GM23338 (cell line): ENCODE results near the gene NAT14. TPM values are rescaled to one million over a fixed set of nuclear protein-coding genes. Genes with fewer than 3 reads are reported as not detected.

Source experiments
- ATAC-seq: fragments of 200-7000 bp; cut with Tn5 transposase; 3 replicates; pipeline ENCODE4 v1.9.1; 2020
- DNase-seq: peaks from one replicate; pipeline ENCODE4 v3.0.0-alpha.2; 2015; ENCODE audit warnings: low spot score
- H2AFZ ChIP-seq: fragments of 200-600 bp; sonication (generic); 2 replicates; pipeline ENCODE4 v1.8.0; 2016; ENCODE audit warnings: antibody characterized with exemption, mild to moderate bottlenecking, moderate library complexity
- H3F3A ChIP-seq: fragments of 200-600 bp; sonication (generic); replicated peaks from 2 replicates; pipeline ENCODE4 v1.8.0; 2017; ENCODE audit warnings: antibody characterized with exemption, mixed run types, low read depth
- H3K27ac ChIP-seq: fragments of 200-600 bp; sonication (generic); 2 replicates; pipeline ENCODE4 v1.6.1; 2016; ENCODE audit warnings: low read depth
- H3K27me3 ChIP-seq: fragments of 200-600 bp; sonication (generic); 2 replicates; pipeline ENCODE4 v1.8.0; 2016; ENCODE audit warnings: mild to moderate bottlenecking, mixed run types, moderate library complexity; ENCODE audit not compliant: insufficient read depth
- H3K36me3 ChIP-seq: fragments of 200-600 bp; sonication (generic); 2 replicates; pipeline ENCODE4 v1.8.0; 2016; ENCODE audit warnings: mild to moderate bottlenecking; ENCODE audit not compliant: insufficient read depth
- H3K4me1 ChIP-seq: fragments of 200-600 bp; sonication (generic); 2 replicates; pipeline ENCODE4 v1.8.0; 2016; ENCODE audit warnings: mild to moderate bottlenecking, moderate library complexity; ENCODE audit not compliant: insufficient read depth
- H3K4me2 ChIP-seq: fragments of 200-600 bp; sonication (generic); 2 replicates; pipeline ENCODE4 v1.7.1; 2017; ENCODE audit warnings: mixed run types
- H3K4me3 ChIP-seq: fragments of 200-600 bp; sonication (generic); 2 replicates; pipeline ENCODE4 v1.6.1; 2016; ENCODE audit warnings: mixed run types
- H3K79me2 ChIP-seq: fragments of 200-600 bp; sonication (generic); replicated peaks from 2 replicates; pipeline ENCODE4 v1.8.0; 2017; ENCODE audit warnings: mild to moderate bottlenecking; ENCODE audit not compliant: insufficient read depth
- H3K9me2 ChIP-seq: fragments of 200-600 bp; sonication (generic); 2 replicates; pipeline ENCODE4 v1.8.0; 2017; ENCODE audit not compliant: insufficient read depth
- H4K20me1 ChIP-seq: fragments of 200-600 bp; sonication (generic); replicated peaks from 2 replicates; pipeline ENCODE4 v1.8.0; 2017; ENCODE audit warnings: mild to moderate bottlenecking; ENCODE audit not compliant: insufficient read depth
- H3K27ac Mint-ChIP-seq: 2 replicates; pipeline ENCODE4 v1.8.0; 2020; ENCODE audit warnings: inconsistent platforms, mild to moderate bottlenecking, moderate library complexity, mixed read lengths
- H3K27me3 Mint-ChIP-seq: 3 replicates; pipeline ENCODE4 v1.8.0; 2022; ENCODE audit warnings: low read depth, mild to moderate bottlenecking, moderate library complexity, mixed read lengths, inconsistent platforms; ENCODE audit not compliant: insufficient read depth, poor library complexity
- H3K36me3 Mint-ChIP-seq: 3 replicates; pipeline ENCODE4 v1.8.0; 2021; ENCODE audit warnings: low read depth, mild to moderate bottlenecking, inconsistent platforms, moderate library complexity, mixed read lengths
- H3K4me1 Mint-ChIP-seq: 3 replicates; pipeline ENCODE4 v1.8.0; 2020; ENCODE audit warnings: mild to moderate bottlenecking, inconsistent platforms, mixed read lengths
- H3K4me3 Mint-ChIP-seq: 3 replicates; pipeline ENCODE4 v1.8.0; 2021; ENCODE audit warnings: moderate library complexity, mild to moderate bottlenecking, inconsistent platforms, mixed read lengths
- H3K9me3 Mint-ChIP-seq: 3 replicates; pipeline ENCODE4 v1.8.0; 2020; ENCODE audit warnings: moderate library complexity, mild to moderate bottlenecking, inconsistent platforms, mixed read lengths
- CREB1 ChIP-seq: fragments of 250-450 bp; sonication (Bioruptor Pico); IDR thresholded peaks from 2 replicates; pipeline ENCODE4 v1.5.0; 2020; ENCODE audit warnings: low read depth, mild to moderate bottlenecking, moderate library complexity
- CTCF ChIP-seq, 2 experiments: fragments of 200-600 bp in 1 of 2; sonication (generic) in 1 of 2; conservative IDR thresholded peaks; 2 replicates each; pipeline versions ENCODE4 v1.5.1 to v1.6.1; 2016 to 2017; ENCODE audit warnings: antibody characterized with exemption in 2 of 2, low read depth in 2 of 2, mild to moderate bottlenecking in 2 of 2, moderate library complexity in 1 of 2
- ETS1 ChIP-seq: IDR thresholded peaks from 2 replicates; pipeline ENCODE4 v1.6.1; 2016; ENCODE audit warnings: antibody characterized with exemption
- EZH2 ChIP-seq: fragments of 200-600 bp; sonication (generic); IDR thresholded peaks from one replicate; pipeline ENCODE4 v1.8.0; 2017; ENCODE audit warnings: antibody characterized with exemption, mild to moderate bottlenecking, low read depth; ENCODE audit not compliant: unreplicated experiment
- EZH2phosphoT487 ChIP-seq: fragments of 200-600 bp; sonication (generic); IDR thresholded peaks from one replicate; pipeline ENCODE4 v1.8.1; 2018; ENCODE audit warnings: antibody characterized with exemption; ENCODE audit not compliant: unreplicated experiment
- JUNB ChIP-seq: IDR thresholded peaks from one replicate; pipeline ENCODE4 v1.6.1; 2016; ENCODE audit warnings: antibody characterized with exemption; ENCODE audit not compliant: unreplicated experiment
- NANOG ChIP-seq: IDR thresholded peaks from 2 replicates; pipeline ENCODE4 v1.6.1; 2016; ENCODE audit warnings: antibody characterized with exemption, borderline replicate concordance
- POLR2AphosphoS5 ChIP-seq: IDR thresholded peaks from 2 replicates; pipeline ENCODE4 v1.6.1; 2016; ENCODE audit warnings: antibody characterized with exemption, low read depth
- REST ChIP-seq: IDR thresholded peaks from one replicate; pipeline ENCODE4 v1.6.1; 2018; ENCODE audit warnings: antibody characterized with exemption; ENCODE audit not compliant: unreplicated experiment
- STAT1 ChIP-seq: IDR thresholded peaks from one replicate; pipeline ENCODE4 v1.6.1; 2016; ENCODE audit warnings: antibody characterized with exemption; ENCODE audit not compliant: unreplicated experiment
- ZNF114 ChIP-seq: fragments of 250-450 bp; sonication (Bioruptor Pico); IDR thresholded peaks from 2 replicates; pipeline ENCODE4 v1.5.0; 2020; ENCODE audit warnings: mild to moderate bottlenecking, moderate library complexity
- ZNF331 ChIP-seq: fragments of 250-450 bp; sonication (Bioruptor Pico); IDR thresholded peaks from 2 replicates; pipeline ENCODE4 v1.5.0; 2020; ENCODE audit warnings: low read depth, mild to moderate bottlenecking, moderate library complexity
- ZNF462 ChIP-seq: fragments of 250-450 bp; sonication (Bioruptor Pico); IDR thresholded peaks from 2 replicates; pipeline ENCODE4 v1.5.0; 2020; ENCODE audit warnings: mild to moderate bottlenecking, moderate library complexity
- polyA plus RNA-seq: library from polyadenylated mRNA; unstranded; fragments of >200 nt; fragmentation: Nextera tagmentation; extraction: Ambion mirVana; gene quantifications from 2 replicates; pipeline ENCODE4 v1.2.1, GENCODE V29; 2016
- total RNA-seq: library from RNA; depleted of rRNA; stranded (reverse); fragments of >200 nt; shearing (Covaris generic); gene quantifications from 2 replicates; pipeline ENCODE4 v1.2.3, GENCODE V29; 2014

NAT14 gene
- total and polyA plus RNA-seq, 2 experiments from 2014 or later: 27.8 to 39.6 TPM

GRCh38 chr19:55504981-55505380 is 20.0 kb downstream of the NAT14 start:
- Histone ChIP-seq H3K36me3 (no peaks in the 10 kb centered on the region), H3K4me3 (no peak overlapping the region), H4K20me1 (no peaks in the 10 kb centered on the region), H2AFZ (no peak overlapping the region), H3K27ac (no peak overlapping the region), H3K9me2 (no peaks in the 10 kb centered on the region), H3F3A (no peaks in the 10 kb centered on the region), H3K79me2 (no peaks in the 10 kb centered on the region), H3K27me3 (peaks cover 32% of the 10 kb centered on the region), H3K4me2 (no peak overlapping the region), H3K4me1 (no peaks in the 10 kb centered on the region)
- H3K9me3 Mint-ChIP-seq: peaks cover 21% of the 10 kb centered on the region
- ATAC-seq (no peak), DNase-seq (no peak)
- H3K4me1 Mint-ChIP-seq: no peaks in the 10 kb centered on the region
- TF ChIP-seq NANOG (no peak), ZNF331 (no peak), ZNF462 (no peak), EZH2phosphoT487 (no peak), ZNF114 (CRISPR knock-in tag) (no peak), REST (no peak), ETS1 (no peak), JUNB (no peak), POLR2AphosphoS5 (no peak), EZH2 (no peak), STAT1 (no peak), CREB1 (CRISPR knock-in tag) (no peak), CTCF (conservative IDR thresholded peaks at IDR 0.05; ENCODE audit: low read depth in 2 of 2) (no peak)
- H3K4me3 Mint-ChIP-seq: no peak overlapping the region
- peaks cover 41% of the 10 kb centered on the region for H3K27me3 Mint-ChIP-seq
- peaks cover 15% of the 10 kb centered on the region for H3K36me3 Mint-ChIP-seq
- H3K27ac Mint-ChIP-seq: no peak overlapping the region
